ENCODE results near the gene JUN. TPM values are rescaled to one million over a fixed set of nuclear protein-coding genes. Genes with fewer than 3 reads are reported as not detected.

Gene JUN
- total RNA-seq, 4 donors from 2014 or later = 77.7 to 126 (median 111) TPM

- intact Hi-C loops (cut with DNase I) = no loop called here
- Histone ChIP-seq H3K4me1 (peaks cover 16 to 24% (median 20%) of the 10 kb centered on the region in 4 donors), H3K27ac (replicated peaks in 1 of 4) (peak overlapping the region; percentile 47 to 83 (median 72)), H3K4me3 (no peak overlapping the region), H3K9me3 (no peaks in the 10 kb centered on the region), H3K36me3 (no peaks in the 10 kb centered on the region), H3K27me3 (no peaks in the 10 kb centered on the region)
- WGBS = 6% methylated on average over 3 of the region's 3 CpGs
- no peak for DNase-seq (ENCODE audit: extremely low spot score)
- TF ChIP-seq POLR2A (IDR thresholded peaks at IDR 0.05; ENCODE audit: low read depth) (no peak), POLR2AphosphoS5 (IDR thresholded peaks at IDR 0.05) (peak; percentile 60 to 86), CTCF (IDR thresholded peaks at IDR 0.05) (no peak), EP300 (IDR thresholded peaks at IDR 0.05) (no peak)
Observed at GRCh38 chr1:58773406-58773840, 10.4 kb downstream of the JUN start.

- Histone ChIP-seq H3K9me3 (no peaks in the 10 kb centered on the region), H3K27me3 (no peaks in the 10 kb centered on the region), H3K36me3 (no peaks in the 10 kb centered on the region), H3K27ac (replicated peaks in 1 of 4) (no peak overlapping the region), H3K4me1 (peaks cover 16 to 26% (median 20%) of the 10 kb centered on the region in 4 donors), H3K4me3 (no peak overlapping the region)
- 72% methylated on average over 9 of the region's 9 CpGs for WGBS
- TF ChIP-seq POLR2A (IDR thresholded peaks at IDR 0.05; ENCODE audit: low read depth) (no peak), EP300 (IDR thresholded peaks at IDR 0.05) (no peak), POLR2AphosphoS5 (IDR thresholded peaks at IDR 0.05) (no peak), CTCF (IDR thresholded peaks at IDR 0.05) (no peak)
- intact Hi-C loops (cut with DNase I) = loop anchor here (2.0 kb wide), 1 partner anchor 29 kb away; no protein-coding TSS in a partner anchor
- no peak for DNase-seq (ENCODE audit: extremely low spot score)
Observed at GRCh38 chr1:58769809-58770320, 14.0 kb downstream of the JUN start.

GRCh38 chr1:58768971-58769808, 14.7 kb downstream of the JUN start:
- DNase-seq (ENCODE audit: extremely low spot score) = no peak
- TF ChIP-seq CTCF (IDR thresholded peaks at IDR 0.05) (peak; percentile 73 to 84 (median 83)), POLR2AphosphoS5 (IDR thresholded peaks at IDR 0.05) (no peak), POLR2A (IDR thresholded peaks at IDR 0.05; ENCODE audit: low read depth) (no peak)
- whole genome bisulfite sequencing = 41% methylated on average over 21 of the region's 22 CpGs
- Histone ChIP-seq H3K9me3 (no peaks in the 10 kb centered on the region), H3K4me3 (no peak overlapping the region), H3K4me1 (peaks cover 19 to 33% (median 25%) of the 10 kb centered on the region in 4 donors), H3K27me3 (no peaks in the 10 kb centered on the region), H3K36me3 (no peaks in the 10 kb centered on the region), H3K27ac (replicated peaks in 1 of 4) (no peak overlapping the region)
- intact Hi-C loops (cut with DNase I) = loop anchor here (2.0 kb wide), 1 partner anchor 28 kb away; no protein-coding TSS in a partner anchor

GRCh38 chr1:58768191-58768731, 15.6 kb downstream of the JUN start:
- peaks cover 19 to 28% (median 24%) of the 10 kb centered on the region in 4 donors for H3K4me1 ChIP-seq
- no peaks in the 10 kb centered on the region for H3K36me3 ChIP-seq
- H3K4me3 ChIP-seq = no peak overlapping the region
- TF ChIP-seq EP300 (IDR thresholded peaks at IDR 0.05) (no peak), CTCF (IDR thresholded peaks at IDR 0.05) (no peak), POLR2AphosphoS5 (IDR thresholded peaks at IDR 0.05) (no peak), POLR2A (IDR thresholded peaks at IDR 0.05; ENCODE audit: low read depth) (no peak)
- intact Hi-C loops (cut with DNase I) = loop anchor here (2.0 kb wide), 1 partner anchor 27 kb away; no protein-coding TSS in a partner anchor
- H3K27ac ChIP-seq (replicated peaks in 1 of 4) = no peak overlapping the region
- WGBS = 90% methylated on average over 5 of the region's 5 CpGs
- no peaks in the 10 kb centered on the region for H3K27me3 ChIP-seq
- no peak for DNase-seq (ENCODE audit: extremely low spot score)
- H3K9me3 ChIP-seq = no peaks in the 10 kb centered on the region

All from esophagus muscularis mucosa (tissue), 4 donors.